Body of pancreas (tissue), 4 donors: Measurements from ENCODE around the gene KLHL6. TPM values are rescaled to one million over a fixed set of nuclear protein-coding genes. Genes with fewer than 3 reads are reported as not detected.
"Not testable (repeated sequence)": the region's sequence is repeated elsewhere in the genome, so short reads cannot be mapped to it uniquely, and the experiment has no call there.

ENCODE experiments used
- ATAC-seq: fragments of 150-250 bp; one replicate; pipeline ENCODE4 v1.9.1; 2016
- DNase-seq, 4 donors: peaks; one replicate each; pipeline ENCODE4 v3.0.0-alpha.2; 2019
- H3K27ac ChIP-seq, 4 donors: fragments of 200-600 bp; sonication (generic); 1 replicate in 3 of 4; 2 replicates in 1 of 4; pipeline versions ENCODE4 v1.5.1 to v1.6.1; 2016 to 2019; ENCODE audit warnings: mild to moderate bottlenecking in 1 of 4, mixed read lengths in 1 of 4, moderate library complexity in 1 of 4
- H3K27me3 ChIP-seq, 2 donors: fragments of 200-600 bp; sonication (generic); one replicate each; pipeline ENCODE4 v1.6.0; 2016; ENCODE audit warnings: mild to moderate bottlenecking in 1 of 2
- H3K36me3 ChIP-seq, 2 donors: fragments of 200-600 bp; sonication (generic); replicated peaks in 1 of 2; 2 replicates each; pipeline ENCODE4 v1.5.1; 2016; ENCODE audit warnings: low read depth in 2 of 2; ENCODE audit not compliant: insufficient read depth in 1 of 2
- H3K4me1 ChIP-seq: fragments of 200-600 bp; sonication (generic); one replicate; pipeline ENCODE4 v1.6.0; 2016
- H3K4me3 ChIP-seq, 2 donors: fragments of 200-600 bp; sonication (generic); 1 replicate in 1 of 2; 2 replicates in 1 of 2; pipeline ENCODE4 v1.5.1; 2016 to 2019
- H3K9me3 ChIP-seq, 3 donors: fragments of 200-600 bp; sonication (generic); 1 replicate in 2 of 3; 2 replicates in 1 of 3; pipeline ENCODE4 v1.5.1; 2016
- POLR2A ChIP-seq, 3 donors: fragments of 450-650 bp; IDR thresholded peaks; one replicate each; pipeline ENCODE4 v1.6.1; 2016; ENCODE audit warnings: antibody characterized with exemption in 3 of 3, mild to moderate bottlenecking in 2 of 3
- WGBS, 2 donors: methylation state at CpG; one replicate each; pipeline ENCODE4 v1.1.5; 2017; 5-methylcytosine and 5-hydroxymethylcytosine counted together
- intact Hi-C: fragments of 100-400 bp; cut with DNase I; formaldehyde crosslinking; loops from one replicate; pipeline ENCODE4 v1.15.1; 2023
- total RNA-seq, 2 donors: library from RNA; depleted of rRNA; stranded (reverse); fragments of >200 nt; gene quantifications; one replicate each; pipeline ENCODE4 v1.1.0, GENCODE V29; 2016
- TF ChIP-seq, protein P1 (sequence below), 7 experiments: fragments of 450-650 bp in 4 of 7; fragments of 200-600 bp in 3 of 7; sonication (generic) in 3 of 7; IDR thresholded peaks; one replicate each; pipeline ENCODE4 v1.5.1; 2016 to 2019; ENCODE audit warnings: antibody characterized with exemption in 7 of 7

The KLHL6 gene
- total RNA-seq, 2 donors from 2014 or later = 1.6 TPM

DNA sequence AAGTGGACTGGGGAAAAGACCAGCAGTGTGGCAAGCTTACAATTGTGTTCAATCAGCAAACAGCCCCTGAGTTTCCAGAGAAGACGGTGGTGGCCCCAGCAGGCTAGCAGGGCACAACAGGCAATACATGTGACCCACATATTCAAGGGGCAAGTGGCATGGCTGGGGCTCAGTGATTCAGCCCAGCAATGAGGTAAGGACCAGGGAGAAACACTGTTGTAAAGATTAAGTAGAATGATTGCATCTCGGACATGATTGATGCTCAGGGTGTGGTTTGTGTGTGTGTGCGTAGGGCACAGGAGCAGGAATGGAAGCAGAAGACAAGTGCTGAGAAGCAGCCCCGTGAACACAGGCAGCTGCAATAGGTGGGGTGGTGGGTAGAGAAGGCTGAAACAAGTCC lies 37.9 kb downstream of the KLHL6 start:
- Histone ChIP-seq H3K36me3 (no peaks in the 10 kb centered on the region), H3K4me3 (no peak overlapping the region), H3K27me3 (no peaks in the 10 kb centered on the region), H3K9me3 (no peaks in the 10 kb centered on the region), H3K4me1 (no peaks in the 10 kb centered on the region), H3K27ac (no peak overlapping the region)
- intact Hi-C loops = no loop called here
- no peak for DNase-seq
- WGBS, 2 donors = 80 to 82% methylated on average over 4 of the region's 4 CpGs
- no peak for ATAC-seq
- TF ChIP-seq, protein P1, sequence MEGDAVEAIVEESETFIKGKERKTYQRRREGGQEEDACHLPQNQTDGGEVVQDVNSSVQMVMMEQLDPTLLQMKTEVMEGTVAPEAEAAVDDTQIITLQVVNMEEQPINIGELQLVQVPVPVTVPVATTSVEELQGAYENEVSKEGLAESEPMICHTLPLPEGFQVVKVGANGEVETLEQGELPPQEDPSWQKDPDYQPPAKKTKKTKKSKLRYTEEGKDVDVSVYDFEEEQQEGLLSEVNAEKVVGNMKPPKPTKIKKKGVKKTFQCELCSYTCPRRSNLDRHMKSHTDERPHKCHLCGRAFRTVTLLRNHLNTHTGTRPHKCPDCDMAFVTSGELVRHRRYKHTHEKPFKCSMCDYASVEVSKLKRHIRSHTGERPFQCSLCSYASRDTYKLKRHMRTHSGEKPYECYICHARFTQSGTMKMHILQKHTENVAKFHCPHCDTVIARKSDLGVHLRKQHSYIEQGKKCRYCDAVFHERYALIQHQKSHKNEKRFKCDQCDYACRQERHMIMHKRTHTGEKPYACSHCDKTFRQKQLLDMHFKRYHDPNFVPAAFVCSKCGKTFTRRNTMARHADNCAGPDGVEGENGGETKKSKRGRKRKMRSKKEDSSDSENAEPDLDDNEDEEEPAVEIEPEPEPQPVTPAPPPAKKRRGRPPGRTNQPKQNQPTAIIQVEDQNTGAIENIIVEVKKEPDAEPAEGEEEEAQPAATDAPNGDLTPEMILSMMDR (IDR thresholded peaks at IDR 0.05) = no peak
- TF ChIP-seq POLR2A (IDR thresholded peaks at IDR 0.05) = no peak

DNA sequence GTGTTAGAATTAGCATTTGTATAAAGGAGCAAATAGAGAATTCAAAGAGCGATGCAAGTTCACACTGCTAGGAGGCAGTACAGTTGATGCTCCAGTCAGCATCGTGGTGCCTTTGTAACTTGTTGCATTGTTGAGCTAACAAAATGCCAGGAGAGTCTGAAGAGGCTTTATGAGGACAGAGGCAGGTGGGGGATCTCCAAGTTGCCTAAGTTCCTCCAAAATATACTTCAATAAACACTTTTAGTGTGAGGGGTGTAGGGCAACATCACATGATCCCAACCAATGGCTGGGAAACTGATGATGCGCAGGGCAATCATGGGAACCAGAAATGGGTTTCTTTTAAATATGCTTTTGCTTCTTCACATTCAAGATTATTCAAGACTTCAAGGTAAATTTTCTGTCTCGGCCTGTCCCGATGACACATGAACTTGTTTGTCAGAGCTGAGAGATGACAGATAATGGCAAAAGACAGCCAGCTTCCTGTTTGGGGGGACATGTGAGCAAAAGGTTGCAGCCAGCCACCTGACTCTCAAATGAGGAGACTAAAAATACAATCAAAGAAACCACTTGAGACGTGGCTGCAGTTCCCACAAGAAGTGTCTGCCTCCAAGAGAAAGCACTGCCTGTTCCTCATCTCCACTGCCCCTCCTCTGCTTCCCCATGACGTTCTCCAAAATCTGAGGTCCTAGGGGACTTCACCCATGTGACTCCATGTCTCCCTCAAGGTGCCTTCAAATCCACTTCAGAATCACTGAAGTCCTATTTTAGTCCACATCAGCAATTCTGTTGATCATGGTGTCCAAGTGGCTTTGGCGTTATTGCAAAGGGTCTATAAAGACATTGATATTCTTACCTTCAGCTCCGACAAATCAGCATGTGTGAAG lies 39.3 kb downstream of the KLHL6 start:
- TF ChIP-seq POLR2A (IDR thresholded peaks at IDR 0.05) = peak in 1 of 3 donors; percentile 5
- TF ChIP-seq, protein P1 (IDR thresholded peaks at IDR 0.05) = no peak
- Histone ChIP-seq H3K9me3 (no peaks in the 10 kb centered on the region), H3K4me3 (no peak overlapping the region), H3K4me1 (no peaks in the 10 kb centered on the region), H3K27ac (peak overlapping the region in 1 of 4 donors; percentile 26), H3K27me3 (no peaks in the 10 kb centered on the region), H3K36me3 (no peaks in the 10 kb centered on the region)
- intact Hi-C loops = no loop called here
- 74% methylated on average over 9 of the region's 9 CpGs for WGBS, 2 donors
- DNase-seq = peak in 1 of 4 donors; percentile 50
- no peak for ATAC-seq

DNA sequence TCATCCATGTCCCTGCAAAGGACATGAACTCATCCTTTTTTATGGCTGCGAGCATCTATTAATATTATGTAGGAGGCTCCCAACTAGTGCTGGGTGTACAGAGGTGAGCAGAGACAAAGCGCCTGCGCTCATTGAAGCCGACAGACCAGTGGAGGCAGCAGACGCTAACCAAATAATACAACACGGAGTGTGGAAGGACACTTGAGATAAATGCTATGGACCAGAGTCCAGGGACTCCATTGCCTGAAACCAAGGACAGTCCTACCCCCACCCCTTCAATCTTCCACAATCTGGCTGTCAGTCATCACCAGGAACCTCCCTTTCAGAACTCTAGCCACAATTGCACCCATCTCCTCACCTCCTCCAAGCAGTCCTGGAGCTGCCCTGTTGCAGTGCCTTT lies 41.5 kb downstream of the KLHL6 start:
- Histone ChIP-seq H3K4me3 (no peak overlapping the region), H3K27ac (no peak overlapping the region), H3K9me3 (no peaks in the 10 kb centered on the region), H3K27me3 (no peaks in the 10 kb centered on the region), H3K4me1 (no peaks in the 10 kb centered on the region), H3K36me3 (no peaks in the 10 kb centered on the region)
- 75 to 80% methylated on average over 6 of the region's 6 CpGs for WGBS, 2 donors
- TF ChIP-seq, protein P1 (IDR thresholded peaks at IDR 0.05) = no peak
- no peak for TF ChIP-seq POLR2A (IDR thresholded peaks at IDR 0.05)
- intact Hi-C loops = no loop called here
- DNase-seq (no peak), ATAC-seq (no peak)

DNA sequence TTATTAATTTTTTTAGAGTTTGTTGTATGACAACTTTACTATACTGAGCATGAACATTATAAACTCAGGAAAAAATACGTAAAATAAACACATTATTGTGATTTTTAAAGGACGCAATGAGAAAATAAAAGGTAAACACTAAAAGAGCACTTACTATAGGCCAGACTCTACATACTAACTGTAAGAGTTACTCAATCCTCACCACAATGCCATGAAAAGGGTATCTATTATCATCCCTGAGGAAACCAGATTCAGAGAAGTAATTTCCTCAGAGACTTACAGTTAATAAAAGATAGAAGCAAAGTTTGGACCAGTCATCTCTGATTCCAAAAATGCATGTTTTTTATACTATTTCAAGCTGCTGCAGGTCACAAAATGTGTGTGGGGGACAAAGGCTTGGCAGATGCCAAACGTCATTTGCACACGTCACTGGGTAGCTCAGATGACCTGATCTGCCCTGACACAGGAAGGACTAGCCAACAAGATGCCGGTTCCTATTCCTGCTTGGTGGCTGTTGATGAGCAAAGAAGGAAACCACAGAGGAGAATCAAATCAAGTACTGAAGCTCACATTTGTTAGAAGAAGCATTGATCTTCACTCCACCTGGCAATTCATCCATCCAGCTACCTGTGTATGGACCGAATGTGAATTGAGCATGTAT lies 42.3 kb downstream of the KLHL6 start:
- intact Hi-C loops = no loop called here
- ATAC-seq = no peak

DNA sequence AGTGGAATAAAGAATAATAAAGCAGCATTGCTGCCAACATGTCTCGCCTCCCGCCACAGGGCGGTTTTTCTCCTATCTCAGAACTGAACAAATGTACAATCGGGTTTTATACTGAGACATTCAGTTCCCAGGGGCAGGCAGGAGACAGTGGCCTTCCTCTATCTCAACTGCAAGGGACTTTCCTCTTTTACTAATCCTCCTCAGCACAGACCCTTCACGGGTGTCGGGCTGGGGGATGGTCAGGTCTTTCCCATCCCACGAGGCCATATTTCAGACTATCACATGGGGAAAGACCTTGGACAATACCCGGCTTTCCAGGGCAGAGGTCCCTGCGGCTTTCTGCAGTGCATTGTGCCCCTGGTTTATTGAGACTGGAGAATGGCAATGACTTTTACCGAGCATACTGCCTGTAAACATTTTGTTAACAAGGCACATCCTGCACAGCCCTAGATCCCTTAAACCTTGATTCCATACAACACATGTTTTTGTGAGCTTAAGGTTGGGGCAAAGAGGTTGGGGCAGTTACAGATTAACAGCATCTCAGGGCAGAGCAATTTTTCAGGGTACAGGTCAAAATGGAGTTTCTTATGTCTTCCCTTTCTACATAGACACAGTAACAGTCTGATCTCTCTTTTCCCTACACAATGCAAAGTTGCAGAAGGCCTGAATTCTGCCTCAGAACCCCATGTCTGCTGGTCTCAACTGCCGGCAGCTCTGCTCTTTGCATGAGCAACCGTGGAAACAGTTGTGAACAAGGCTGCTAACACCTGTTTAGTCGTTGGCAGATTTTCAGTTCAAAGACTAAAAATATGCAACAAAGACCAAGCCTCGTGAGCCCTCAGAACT lies 44.0 kb downstream of the KLHL6 start:
- H3K9me3 ChIP-seq, H3K4me1 ChIP-seq, H3K36me3 ChIP-seq, H3K4me3 ChIP-seq, DNase-seq, H3K27ac ChIP-seq, H3K27me3 ChIP-seq, intact Hi-C loops, ATAC-seq: not testable (repeated sequence)
- WGBS, 2 donors = 55 to 56% methylated on average over 14 of the region's 14 CpGs

More for the DNA sequence above, 42.3 kb downstream of the KLHL6 start:
- Histone ChIP-seq H3K27ac (no peak overlapping the region), H3K27me3 (no peaks in the 10 kb centered on the region), H3K9me3 (no peaks in the 10 kb centered on the region), H3K4me3 (no peak overlapping the region), H3K36me3 (no peaks in the 10 kb centered on the region), H3K4me1 (no peaks in the 10 kb centered on the region)
- WGBS, 2 donors = 73 to 77% methylated on average over 6 of the region's 6 CpGs
- TF ChIP-seq POLR2A (IDR thresholded peaks at IDR 0.05) = no peak
- TF ChIP-seq, protein P1 (IDR thresholded peaks at IDR 0.05) = no peak
- DNase-seq = peak in 1 of 4 donors; percentile 55
